Lung (tissue), 12 donors: ENCODE measurements around the gene CEP131. TPM values are rescaled to one million over a fixed set of nuclear protein-coding genes. Genes with fewer than 3 reads are reported as not detected.

Source experiments
- ATAC-seq: fragments of 200-7000 bp; cut with Tn5 transposase; one replicate; pipeline ENCODE4 v1.9.1; 2020; ENCODE audit warnings: moderate number of reproducible peaks; ENCODE audit not compliant: insufficient read depth, low FRiP score
- DNase-seq, 3 donors: peaks; one replicate each; pipeline ENCODE4 v3.0.0-alpha.2; 2013 to 2017
- H3K27ac ChIP-seq, 2 donors: one replicate each; pipeline ENCODE4 v1.5.1; 2013; ENCODE audit warnings: mild to moderate bottlenecking in 2 of 2, moderate library complexity in 2 of 2, control low read depth in 1 of 2, inconsistent platforms in 1 of 2, low read depth in 1 of 2, low read length in 1 of 2
- H3K27me3 ChIP-seq, 3 donors: one replicate each; pipeline ENCODE4 v1.5.1; 2013; ENCODE audit warnings: low read length in 2 of 3; ENCODE audit not compliant: control insufficient read depth in 3 of 3, insufficient read depth in 3 of 3
- H3K36me3 ChIP-seq, 4 donors: one replicate each; pipeline ENCODE4 v1.5.1; 2013; ENCODE audit warnings: low read length in 4 of 4, mild to moderate bottlenecking in 1 of 4, moderate library complexity in 1 of 4; ENCODE audit not compliant: control insufficient read depth in 4 of 4, insufficient read depth in 4 of 4
- H3K4me1 ChIP-seq, 5 donors: one replicate each; pipeline ENCODE4 v1.5.1; 2013; ENCODE audit warnings: low read length in 5 of 5, mild to moderate bottlenecking in 2 of 5, moderate library complexity in 1 of 5; ENCODE audit not compliant: control insufficient read depth in 5 of 5, insufficient read depth in 5 of 5
- H3K4me3 ChIP-seq: one replicate; pipeline ENCODE4 v1.5.1; 2013; ENCODE audit warnings: mild to moderate bottlenecking, control low read depth, moderate library complexity
- H3K9ac ChIP-seq, 2 donors: one replicate each; pipeline ENCODE4 v1.5.1; 2013; ENCODE audit warnings: low read length in 2 of 2, control low read depth in 1 of 2; ENCODE audit not compliant: insufficient read depth in 1 of 2
- H3K9me3 ChIP-seq, 4 donors: one replicate each; pipeline ENCODE4 v1.5.1; 2013; ENCODE audit warnings: low read length in 3 of 4, mild to moderate bottlenecking in 1 of 4, moderate library complexity in 1 of 4; ENCODE audit not compliant: control insufficient read depth in 4 of 4, insufficient read depth in 3 of 4
- WGBS, 2 donors: extraction: QIAGEN DNeasy Blood & Tissue Kit; methylation state at CpG; one replicate each; pipeline ENCODE4 v1.1.7; 2013; 5-methylcytosine and 5-hydroxymethylcytosine counted together
- polyA plus RNA-seq, 2 donors: library from polyadenylated mRNA; stranded (reverse); fragments of 200-250 nt; gene quantifications; one replicate each; pipeline ENCODE4 v1.2.1, GENCODE V29; 2013
- total RNA-seq, 2 donors: library from RNA; depleted of rRNA in 1 of 2; stranded (reverse); fragments of >200 nt in 1 of 2; gene quantifications; one replicate each; pipeline ENCODE4 v1.2.1, GENCODE V29; 2014 to 2021
- TF ChIP-seq, protein P1 (sequence below): IDR thresholded peaks from 2 replicates; pipeline ENCODE4 v1.5.1; 2012; ENCODE audit warnings: mild to moderate bottlenecking; ENCODE audit errors: control extremely low read depth, extremely low read depth
- donor health status: control.
- donor health status: control.
- donor health status: Bipolar disorder and iron deficiency.
- donor health status: healthy.
- donor health status: DM: yes; HTN: yes; CAD: no.

The CEP131 gene
- total and polyA plus RNA-seq, 4 donors = 7.0 to 14.5 (median 10.9) TPM

DNA sequence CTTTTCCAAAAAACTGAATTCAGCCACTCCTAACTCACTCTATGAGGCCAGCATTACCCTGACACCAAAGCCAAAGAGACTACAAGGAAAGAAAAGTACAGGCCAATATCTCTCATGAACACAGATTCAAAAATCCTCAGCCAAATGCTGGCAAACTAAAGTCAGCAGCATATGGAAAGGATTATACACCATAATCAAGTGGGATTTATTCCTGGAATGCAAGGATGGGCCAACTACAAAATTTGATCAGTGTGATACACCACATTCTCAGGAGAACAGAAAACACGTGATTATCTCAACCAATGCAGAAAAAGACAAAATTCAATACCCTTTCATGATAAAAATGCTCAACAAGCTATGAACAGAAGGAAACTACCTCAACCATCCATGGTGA, 49.0 kb downstream of the CEP131 start:
- ATAC-seq (no peak), DNase-seq (no peak)
- no peaks in the 10 kb centered on the region for H3K4me1 ChIP-seq
- WGBS, 2 donors = 79 to 93% methylated on average over 1 of the region's 1 CpG
- no peak overlapping the region for H3K27ac ChIP-seq
- H3K36me3 ChIP-seq = no peaks in the 10 kb centered on the region
- H3K4me3 ChIP-seq = no peak overlapping the region
- TF ChIP-seq, protein P1, sequence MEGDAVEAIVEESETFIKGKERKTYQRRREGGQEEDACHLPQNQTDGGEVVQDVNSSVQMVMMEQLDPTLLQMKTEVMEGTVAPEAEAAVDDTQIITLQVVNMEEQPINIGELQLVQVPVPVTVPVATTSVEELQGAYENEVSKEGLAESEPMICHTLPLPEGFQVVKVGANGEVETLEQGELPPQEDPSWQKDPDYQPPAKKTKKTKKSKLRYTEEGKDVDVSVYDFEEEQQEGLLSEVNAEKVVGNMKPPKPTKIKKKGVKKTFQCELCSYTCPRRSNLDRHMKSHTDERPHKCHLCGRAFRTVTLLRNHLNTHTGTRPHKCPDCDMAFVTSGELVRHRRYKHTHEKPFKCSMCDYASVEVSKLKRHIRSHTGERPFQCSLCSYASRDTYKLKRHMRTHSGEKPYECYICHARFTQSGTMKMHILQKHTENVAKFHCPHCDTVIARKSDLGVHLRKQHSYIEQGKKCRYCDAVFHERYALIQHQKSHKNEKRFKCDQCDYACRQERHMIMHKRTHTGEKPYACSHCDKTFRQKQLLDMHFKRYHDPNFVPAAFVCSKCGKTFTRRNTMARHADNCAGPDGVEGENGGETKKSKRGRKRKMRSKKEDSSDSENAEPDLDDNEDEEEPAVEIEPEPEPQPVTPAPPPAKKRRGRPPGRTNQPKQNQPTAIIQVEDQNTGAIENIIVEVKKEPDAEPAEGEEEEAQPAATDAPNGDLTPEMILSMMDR = no peak
- H3K9ac ChIP-seq = no peak overlapping the region
- H3K27me3 ChIP-seq = peaks cover 0 to 3% (median 0%) of the 10 kb centered on the region in 3 donors
- H3K9me3 ChIP-seq = peaks cover 0 to 3% (median 0%) of the 10 kb centered on the region in 4 donors

DNA sequence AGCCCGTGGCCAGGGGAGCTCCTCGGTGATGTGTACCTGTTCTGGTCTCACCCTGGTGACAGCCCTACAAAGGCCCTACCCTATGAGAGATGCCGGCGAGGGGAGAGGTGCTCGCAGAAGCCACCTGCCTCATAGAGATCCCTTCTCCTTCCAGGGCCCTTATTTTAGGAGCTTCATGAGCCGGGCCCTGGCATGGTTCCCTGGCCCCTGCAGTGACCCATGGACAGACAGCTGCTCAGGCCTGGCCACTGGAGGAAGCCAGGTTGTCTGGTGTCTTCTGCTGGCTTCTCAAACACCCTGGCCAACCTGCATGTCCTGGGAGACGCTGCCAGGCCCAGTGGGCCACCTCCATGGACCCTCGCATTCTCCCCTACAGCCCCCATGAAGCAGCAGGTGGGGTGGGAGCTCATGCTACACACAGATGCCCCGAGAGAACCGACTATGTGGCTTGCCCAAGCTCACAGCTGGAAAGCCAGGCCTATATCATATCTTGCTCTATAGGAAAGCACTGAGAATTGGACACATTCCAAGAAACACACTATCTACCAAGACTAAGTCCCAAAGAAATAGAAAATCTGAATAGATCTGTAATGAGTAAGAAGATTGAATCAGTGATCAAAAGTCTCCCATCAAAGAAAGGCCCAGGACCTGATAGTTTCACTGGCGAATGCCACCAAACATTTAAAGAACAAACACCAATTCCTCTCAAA, 49.6 kb downstream of the CEP131 start:
- no peak overlapping the region for H3K27ac ChIP-seq
- TF ChIP-seq, protein P1 = no peak
- H3K4me3 ChIP-seq = no peak overlapping the region
- peaks cover 0 to 3% (median 0%) of the 10 kb centered on the region in 3 donors for H3K27me3 ChIP-seq
- H3K4me1 ChIP-seq = no peaks in the 10 kb centered on the region
- ATAC-seq (no peak), DNase-seq (peak in 1 of 3 donors; percentile 27)
- H3K9ac ChIP-seq = no peak overlapping the region
- WGBS, 2 donors = 93 to 94% methylated on average over 11 of the region's 11 CpGs
- peaks cover 0 to 3% (median 0%) of the 10 kb centered on the region in 4 donors for H3K9me3 ChIP-seq
- H3K36me3 ChIP-seq = no peaks in the 10 kb centered on the region

DNA sequence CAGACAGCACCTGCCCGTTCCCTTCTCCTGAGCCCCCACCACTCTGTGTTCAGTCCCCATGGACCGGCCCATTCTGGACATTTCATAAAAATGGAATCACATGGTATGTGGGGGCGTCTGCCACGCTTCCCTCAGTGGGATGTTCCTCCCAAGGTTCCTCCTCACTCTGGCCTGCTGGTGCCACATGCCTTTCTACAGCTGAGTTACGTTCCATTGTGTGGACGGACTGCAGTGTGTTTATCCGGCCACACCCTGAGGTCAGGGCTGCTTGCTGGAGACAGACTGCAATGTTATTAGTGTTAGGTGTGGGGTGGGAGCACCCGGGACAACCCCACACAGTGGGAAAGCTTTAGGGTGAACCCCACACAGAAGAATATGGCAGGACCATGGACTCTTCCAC, 50.8 kb downstream of the CEP131 start:
- DNase-seq (peak in 1 of 3 donors; percentile 30), ATAC-seq (no peak)
- Histone ChIP-seq H3K27me3 (peaks cover 0 to 3% (median 0%) of the 10 kb centered on the region in 3 donors), H3K4me3 (no peak overlapping the region), H3K4me1 (no peaks in the 10 kb centered on the region), H3K9ac (no peak overlapping the region), H3K27ac (no peak overlapping the region), H3K36me3 (no peaks in the 10 kb centered on the region), H3K9me3 (peaks cover 0 to 3% (median 0%) of the 10 kb centered on the region in 4 donors)
- WGBS, 2 donors = 59 to 79% methylated on average over 8 of the region's 8 CpGs
- TF ChIP-seq, protein P1 = no peak
